NCI-H774 (cell line): Measurements from ENCODE around the gene TAS2R19.

Experiments
- DNase-seq: peaks from one replicate; lab custom pipeline; 2025; lab: John Stamatoyannopoulos, UW

Gene TAS2R19

GRCh38 chr12:10989107-10989506, 33.3 kb downstream of the TAS2R19 start:
- no peak for DNase-seq

- DNase-seq = no peak
Observed at GRCh38 chr12:10986812-10987211, 35.6 kb downstream of the TAS2R19 start, which contains the start of gene TAS2R50. Gene TAS2R50 (minus strand): TSS chr12:10986912. CDS start chr12:10986860, 52 bp downstream.

GRCh38 chr12:10982244-10982643, 40.2 kb downstream of the TAS2R19 start:
- DNase-seq = no peak

GRCh38 chr12:10974965-10975364, 47.5 kb downstream of the TAS2R19 start:
- DNase-seq = no peak
